H1 (cell line): ENCODE data around the gene FSD1. TPM values are rescaled to one million over a fixed set of nuclear protein-coding genes. Genes with fewer than 3 reads are reported as not detected.

Experiments used
- ASH2L ChIP-seq: fragments of 200-600, 300-600 bp; sonication (generic); IDR thresholded peaks from one replicate; pipeline ENCODE4 v1.7.1; 2017; ENCODE audit warnings: low read length
- CHD1 ChIP-seq: IDR thresholded peaks from 2 replicates; pipeline ENCODE4 v1.6.1; 2012; ENCODE audit warnings: low read depth, low read length, improper control_type of control experiment
- CHD7 ChIP-seq: fragments of 300-600 bp; sonication (generic); IDR thresholded peaks from 2 replicates; pipeline ENCODE4 v1.7.1; 2012; ENCODE audit warnings: low read length, moderate library complexity, mild to moderate bottlenecking, inconsistent platforms; ENCODE audit not compliant: insufficient replicate concordance
- PHF8 ChIP-seq: fragments of 200-600 bp; sonication (generic); conservative IDR thresholded peaks from 2 replicates; pipeline ENCODE4 v1.7.1; 2012; ENCODE audit warnings: low read depth, mild to moderate bottlenecking, inconsistent platforms, low read length, moderate library complexity
- polyA plus RNA-seq, 7 experiments: library from polyadenylated mRNA; depleted of rRNA in 3 of 7; stranded (reverse) in 5 of 7; unstranded in 2 of 7; fragments of >200 nt in 5 of 7; fragments of 200-250 nt in 2 of 7; gene quantifications; 1 replicate in 5 of 7; 2 replicates in 1 of 7; 4 replicates in 1 of 7; pipeline versions ENCODE4 v1.2.1 to v1.2.3, GENCODE V29; 2011 to 2013; ENCODE audit warnings: missing spikeins in 2 of 7, mixed read lengths in 2 of 7
- total RNA-seq: library from RNA; stranded (reverse); fragmentation: NEBNext Ultra II Directional; extraction: Animal tissue kit (Norgen Biotek cat#: 25700); gene quantifications from 2 replicates; pipeline ENCODE4 v1.2.1, GENCODE V29; 2021

Gene FSD1
- total and polyA plus RNA-seq, 2 of the 8 experiments (the other 6 are each of a cell fraction or from before 2014, with no cell fraction given) = 58.8 to 181 TPM

- TF ChIP-seq CHD7 = no peak
- TF ChIP-seq PHF8 = no peak
- TF ChIP-seq CHD1 = no peak
- TF ChIP-seq ASH2L = no peak
Observed at GRCh38 chr19:4323692-4324091, 19.3 kb downstream of the FSD1 start (continued).
